Left lobe of liver (tissue), 2 donors: ENCODE data around the gene RPL7A. TPM values are rescaled to one million over a fixed set of nuclear protein-coding genes. Genes with fewer than 3 reads are reported as not detected.
"Not testable (repeated sequence)": the region's sequence is repeated elsewhere in the genome, so short reads cannot be mapped to it uniquely, and the experiment has no call there.

Experiments
- ATAC-seq: fragments of 200-7000 bp; cut with Tn5 transposase; one replicate; pipeline ENCODE4 v1.9.1; 2020; ENCODE audit warnings: mild to moderate bottlenecking, moderate library complexity
- DNase-seq: peaks from one replicate; pipeline ENCODE4 v3.0.0-alpha.2; 2020; ENCODE audit warnings: low spot score
- total RNA-seq: library from RNA; stranded (reverse); gene quantifications from one replicate; pipeline ENCODE4 v1.2.1, GENCODE V29; 2021
- donor health status: DM: no; HTN: no; CAD: no; lungs with moderate emphysema.
- donor health status: DM: no; HTN: yes; CAD: no.

RPL7A gene
- total RNA-seq, 1 donor from 2014 or later = 609 TPM

GRCh38 chr9:133327021-133327420 is 21.0 kb upstream of the RPL7A start:
- DNase-seq, ATAC-seq: not testable (repeated sequence)

GRCh38 chr9:133327834-133328484 is 20.1 kb upstream of the RPL7A start:
- ATAC-seq (no peak), DNase-seq (no peak)

GRCh38 chr9:133329306-133330156 is 18.5 kb upstream of the RPL7A start:
- not testable (repeated sequence) for DNase-seq, ATAC-seq

- ATAC-seq (no peak), DNase-seq (no peak)
Measured at GRCh38 chr9:133331221-133331620, 16.8 kb upstream of the RPL7A start.

- ATAC-seq = no peak
- no peak for DNase-seq
Measured at GRCh38 chr9:133331641-133332380, 16.2 kb upstream of the RPL7A start.

- ATAC-seq (no peak), DNase-seq (no peak)
Measured at GRCh38 chr9:133332381-133332730, 15.7 kb upstream of the RPL7A start.

- no peak for DNase-seq
Measured at GRCh38 chr9:133333011-133333410, 15.0 kb upstream of the RPL7A start.

GRCh38 chr9:133333566-133333965 is 14.5 kb upstream of the RPL7A start:
- ATAC-seq = no peak
- DNase-seq = no peak

More at GRCh38 chr9:133333011-133333410, 15.0 kb upstream of the RPL7A start:
- ATAC-seq = no peak

- no peak for DNase-seq
- ATAC-seq = no peak
Measured at GRCh38 chr9:133334161-133334560, 13.9 kb upstream of the RPL7A start.

- DNase-seq, ATAC-seq: not testable (repeated sequence)
Measured at GRCh38 chr9:133334888-133335287, 13.1 kb upstream of the RPL7A start.

- DNase-seq (peak; percentile 95), ATAC-seq (peak; percentile 97)
Measured at GRCh38 chr9:133335924-133336811, 11.8 kb upstream of the RPL7A start, which contains the start of gene SURF6. TSS of gene SURF6 (minus strand) at chr9:133336188. CDS start at chr9:133336132, 56 bp downstream.

- DNase-seq (no peak), ATAC-seq (no peak)
Measured at GRCh38 chr9:133339641-133340040, 8.4 kb upstream of the RPL7A start.

GRCh38 chr9:133340256-133340655 is 7.8 kb upstream of the RPL7A start:
- DNase-seq (no peak), ATAC-seq (no peak)

- DNase-seq = no peak
Measured at GRCh38 chr9:133340916-133341315, 7.1 kb upstream of the RPL7A start.

GRCh38 chr9:133341369-133342068 is 6.5 kb upstream of the RPL7A start:
- no peak for DNase-seq
- peak; percentile 16 for ATAC-seq

More at GRCh38 chr9:133340916-133341315, 7.1 kb upstream of the RPL7A start:
- no peak for ATAC-seq

- no peak for ATAC-seq
Measured at GRCh38 chr9:133342069-133342406, 6.0 kb upstream of the RPL7A start.

GRCh38 chr9:133342570-133342969 is 5.4 kb upstream of the RPL7A start:
- ATAC-seq = no peak
- no peak for DNase-seq

More at GRCh38 chr9:133342069-133342406, 6.0 kb upstream of the RPL7A start:
- no peak for DNase-seq

- ATAC-seq (no peak), DNase-seq (no peak)
Measured at GRCh38 chr9:133344071-133344470, 3.9 kb upstream of the RPL7A start.

GRCh38 chr9:133344979-133345378 is 3.0 kb upstream of the RPL7A start:
- no peak for DNase-seq

GRCh38 chr9:133345596-133345995 is 2.4 kb upstream of the RPL7A start:
- DNase-seq (no peak), ATAC-seq (no peak)

More at GRCh38 chr9:133344979-133345378, 3.0 kb upstream of the RPL7A start:
- no peak for ATAC-seq
